CD4-positive, CD25-positive, alpha-beta regulatory T cell (primary cell): Measurements from ENCODE around the gene RPL19. TPM values are rescaled to one million over a fixed set of nuclear protein-coding genes. Genes with fewer than 3 reads are reported as not detected.

ENCODE experiments used
- ATAC-seq, 2 donors: fragments of 150-1000 bp; cut with Tn5 transposase; one replicate each; pipeline ENCODE4 v1.10.0; 2021; ENCODE audit warnings: low read depth in 2 of 2, moderate number of reproducible peaks in 2 of 2, moderate library complexity in 1 of 2
- DNase-seq, 3 donors: peaks; one replicate each; pipeline versions ENCODE4 v3.0.0 to v3.0.0-alpha.2; 2012 to 2022; ENCODE audit warnings: mixed read lengths in 1 of 3
- H3K27ac ChIP-seq: one replicate; pipeline ENCODE4 v1.7.0; 2013; ENCODE audit warnings: mild to moderate bottlenecking, low read length; ENCODE audit not compliant: insufficient read depth, poor library complexity, severe bottlenecking
- H3K27me3 ChIP-seq: one replicate; pipeline ENCODE4 v1.7.0; 2013; ENCODE audit warnings: low read length; ENCODE audit not compliant: control insufficient read depth, insufficient read depth
- H3K36me3 ChIP-seq: one replicate; pipeline ENCODE4 v1.7.0; 2013; ENCODE audit warnings: mild to moderate bottlenecking, low read length, moderate library complexity; ENCODE audit not compliant: control insufficient read depth, insufficient read depth
- H3K4me1 ChIP-seq: 2 replicates; pipeline ENCODE4 v1.7.0; 2013; ENCODE audit warnings: mild to moderate bottlenecking, low read length; ENCODE audit not compliant: insufficient read depth, control insufficient read depth, poor library complexity, severe bottlenecking
- H3K4me3 ChIP-seq: one replicate; pipeline ENCODE4 v1.7.0; 2013; ENCODE audit warnings: low read depth, mild to moderate bottlenecking, low read length, moderate library complexity
- H3K9me3 ChIP-seq, 2 experiments: 1 replicate in 1 of 2; 2 replicates in 1 of 2; pipeline ENCODE4 v1.7.0; 2013; ENCODE audit warnings: low read length in 2 of 2, mild to moderate bottlenecking in 1 of 2, moderate library complexity in 1 of 2; ENCODE audit not compliant: control insufficient read depth in 2 of 2
- H3K27ac Mint-ChIP-seq, 3 donors: one replicate each; pipeline ENCODE4 v1.8.0; 2020 to 2022; ENCODE audit warnings: mild to moderate bottlenecking in 3 of 3, mixed read lengths in 3 of 3, moderate library complexity in 2 of 3
- H3K27me3 Mint-ChIP-seq: one replicate; pipeline ENCODE4 v1.8.0; 2022; ENCODE audit warnings: mild to moderate bottlenecking, mixed read lengths
- H3K36me3 Mint-ChIP-seq: one replicate; pipeline ENCODE4 v1.8.0; 2020; ENCODE audit warnings: mixed read lengths
- H3K4me1 Mint-ChIP-seq, 4 donors: one replicate each; pipeline ENCODE4 v1.8.0; 2020 to 2022; ENCODE audit warnings: mixed read lengths in 4 of 4, mild to moderate bottlenecking in 1 of 4
- H3K4me3 Mint-ChIP-seq, 4 donors: one replicate each; pipeline ENCODE4 v1.8.0; 2020 to 2022; ENCODE audit warnings: mild to moderate bottlenecking in 4 of 4, mixed read lengths in 4 of 4, moderate library complexity in 3 of 4
- H3K9me3 Mint-ChIP-seq, 7 donors: one replicate each; pipeline ENCODE4 v1.8.0; 2020 to 2022; ENCODE audit warnings: mixed read lengths in 7 of 7, mild to moderate bottlenecking in 3 of 7, moderate library complexity in 2 of 7
- polyA plus RNA-seq, 4 donors: library from polyadenylated mRNA; unstranded; fragments of 300-500 nt; fragmentation: Illumina TruSeq; gene quantifications; one replicate each; pipeline ENCODE4 v1.2.3, GENCODE V29; 2021
- total RNA-seq: library from RNA; stranded (reverse); gene quantifications from one replicate; pipeline ENCODE4 v1.2.3, GENCODE V29; 2022

Gene RPL19
- total and polyA plus RNA-seq, 5 donors from 2014 or later: 2,055 to 3,537 (median 2,503) TPM

- no peaks in the 10 kb centered on the region for H3K4me1 ChIP-seq
- no peaks in the 10 kb centered on the region for H3K27me3 ChIP-seq
- H3K9me3 Mint-ChIP-seq: no peaks in the 10 kb centered on the region
- no peak overlapping the region for H3K27ac ChIP-seq
- peak overlapping the region in 1 of 4 donors; percentile 54 for H3K4me3 Mint-ChIP-seq
- H3K4me1 Mint-ChIP-seq: peaks cover 0 to 4% (median 0%) of the 10 kb centered on the region in 4 donors
- no peak overlapping the region for H3K4me3 ChIP-seq
- H3K27ac Mint-ChIP-seq: no peak overlapping the region
- no peaks in the 10 kb centered on the region for H3K9me3 ChIP-seq
- peaks cover 26% of the 10 kb centered on the region for H3K36me3 Mint-ChIP-seq
- ATAC-seq: no peak
- no peaks in the 10 kb centered on the region for H3K27me3 Mint-ChIP-seq
- DNase-seq: no peak
- peaks cover 44% of the 10 kb centered on the region for H3K36me3 ChIP-seq
Measured at GRCh38 chr17:39183720-39184119, 16.4 kb upstream of the RPL19 start.

DNA sequence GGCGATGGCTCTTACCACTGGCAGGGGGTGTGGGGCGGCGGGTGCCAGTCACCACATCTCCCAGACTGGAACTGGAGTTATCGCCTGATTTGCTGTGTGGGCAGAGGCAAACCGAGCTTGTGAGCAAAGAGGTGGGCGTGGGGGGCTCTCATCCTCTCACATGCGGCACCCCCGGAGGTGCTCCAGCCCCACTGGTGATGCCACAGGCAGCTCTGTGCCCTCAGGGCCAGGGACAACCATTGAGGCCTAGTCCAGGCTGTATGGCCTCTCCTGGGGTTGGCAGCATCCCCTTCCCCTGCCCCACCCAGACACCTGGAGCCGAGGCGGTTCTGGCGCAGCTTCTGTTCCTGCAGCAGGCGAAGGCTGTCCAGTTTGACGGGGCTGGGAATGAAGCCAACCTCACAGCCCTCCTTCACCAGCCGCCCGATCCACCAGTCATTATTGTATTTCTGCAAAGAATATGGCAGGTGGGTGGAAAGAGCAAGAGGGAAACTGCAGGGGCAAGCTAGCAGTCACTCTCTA lies 13.5 kb upstream of the RPL19 start:
- Mint-ChIP-seq H3K4me3 (no peak overlapping the region), H3K36me3 (peaks cover 26% of the 10 kb centered on the region), H3K27ac (no peak overlapping the region), H3K9me3 (no peaks in the 10 kb centered on the region), H3K27me3 (no peaks in the 10 kb centered on the region), H3K4me1 (peaks cover 0 to 4% (median 0%) of the 10 kb centered on the region in 4 donors)
- Histone ChIP-seq H3K4me3 (no peak overlapping the region), H3K36me3 (peaks cover 49% of the 10 kb centered on the region), H3K9me3 (no peaks in the 10 kb centered on the region), H3K4me1 (no peaks in the 10 kb centered on the region), H3K27ac (no peak overlapping the region), H3K27me3 (no peaks in the 10 kb centered on the region)
- ATAC-seq (no peak), DNase-seq (no peak)

DNA sequence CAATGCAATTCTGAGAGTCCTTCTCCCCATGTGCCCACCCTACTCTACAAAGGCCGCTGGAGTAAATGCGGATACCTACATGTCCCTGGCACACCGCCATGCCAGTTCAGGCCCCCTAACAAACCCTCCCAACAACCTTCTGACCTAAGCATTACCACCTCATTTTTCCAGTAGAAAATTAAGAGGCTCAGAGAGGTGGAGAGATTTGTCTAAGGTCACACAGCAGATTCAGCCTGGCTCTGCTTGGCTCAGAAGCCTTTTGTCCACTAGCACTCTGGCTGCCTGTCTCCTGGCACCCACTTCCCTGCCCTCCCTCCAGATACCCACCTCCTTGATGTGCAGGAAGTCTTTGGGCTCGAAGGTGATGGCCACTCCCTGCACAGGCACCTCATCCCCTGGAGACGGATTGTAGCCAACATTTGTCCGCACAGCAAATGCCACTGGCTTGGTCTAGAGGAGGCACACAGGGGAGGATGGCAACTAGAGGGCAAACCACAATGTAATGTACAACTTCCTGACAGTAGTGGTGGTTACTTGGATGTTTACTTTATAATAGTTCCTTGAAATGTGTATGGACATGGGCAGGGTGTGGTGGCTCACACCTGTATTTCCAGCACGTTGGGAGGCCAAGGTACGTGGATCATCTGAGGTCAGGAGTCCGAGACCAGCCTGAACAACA lies 12.8 kb upstream of the RPL19 start:
- DNase-seq: no peak
- H3K4me1 Mint-ChIP-seq: peaks cover 0 to 4% (median 0%) of the 10 kb centered on the region in 4 donors
- H3K9me3 Mint-ChIP-seq: no peaks in the 10 kb centered on the region
- no peak overlapping the region for H3K27ac ChIP-seq
- ATAC-seq: no peak
- no peaks in the 10 kb centered on the region for H3K9me3 ChIP-seq
- no peak overlapping the region for H3K4me3 Mint-ChIP-seq
- H3K36me3 ChIP-seq: peaks cover 56% of the 10 kb centered on the region
- H3K36me3 Mint-ChIP-seq: peaks cover 31% of the 10 kb centered on the region
- no peak overlapping the region for H3K4me3 ChIP-seq
- no peaks in the 10 kb centered on the region for H3K4me1 ChIP-seq
- H3K27me3 Mint-ChIP-seq: no peaks in the 10 kb centered on the region
- no peak overlapping the region for H3K27ac Mint-ChIP-seq
- H3K27me3 ChIP-seq: no peaks in the 10 kb centered on the region

GRCh38 chr17:39191750-39192510 lies 8.2 kb upstream of the RPL19 start:
- H3K36me3 ChIP-seq: peaks cover 31% of the 10 kb centered on the region
- Mint-ChIP-seq H3K9me3 (no peaks in the 10 kb centered on the region), H3K4me1 (peaks cover 0 to 26% (median 17%) of the 10 kb centered on the region in 4 donors), H3K36me3 (peaks cover 25% of the 10 kb centered on the region), H3K27ac (peak overlapping the region; percentile 42 to 81 (median 58)), H3K27me3 (no peaks in the 10 kb centered on the region), H3K4me3 (peak overlapping the region in 2 of 4 donors; percentile 7 to 75)
- DNase-seq (no peak), ATAC-seq (no peak)
- no peaks in the 10 kb centered on the region for H3K9me3 ChIP-seq
- no peak overlapping the region for H3K4me3 ChIP-seq
- H3K27ac ChIP-seq: no peak overlapping the region
- no peaks in the 10 kb centered on the region for H3K27me3 ChIP-seq
- peaks cover 13% of the 10 kb centered on the region for H3K4me1 ChIP-seq

DNA sequence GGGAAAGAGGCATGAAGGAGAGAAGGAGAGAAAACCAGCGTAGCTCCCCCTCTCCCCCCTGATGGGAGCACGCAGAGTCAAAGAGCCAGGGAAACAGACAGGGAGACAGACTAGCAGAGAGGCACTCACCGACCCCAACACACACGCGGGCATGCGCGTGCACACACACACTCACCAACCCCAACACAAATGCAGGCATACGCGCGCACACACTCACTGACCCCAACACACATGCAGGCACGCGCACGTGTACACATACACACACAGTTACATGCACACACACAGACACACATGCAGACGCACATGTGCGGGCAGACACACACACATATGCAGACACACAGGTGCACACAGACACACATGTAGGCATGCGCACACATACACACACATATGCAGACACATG lies 7.2 kb upstream of the RPL19 start:
- peak overlapping the region in 2 of 3 donors; percentile 6 to 69 for H3K27ac Mint-ChIP-seq

GRCh38 chr17:39193346-39193745 lies 6.7 kb upstream of the RPL19 start:
- H3K27ac ChIP-seq: no peak overlapping the region
- ATAC-seq (no peak), DNase-seq (no peak)
- H3K36me3 Mint-ChIP-seq: peaks cover 19% of the 10 kb centered on the region
- peaks cover 0 to 31% (median 20%) of the 10 kb centered on the region in 4 donors for H3K4me1 Mint-ChIP-seq
- H3K9me3 Mint-ChIP-seq: no peaks in the 10 kb centered on the region
- no peaks in the 10 kb centered on the region for H3K27me3 ChIP-seq
- H3K27ac Mint-ChIP-seq: peak overlapping the region in 1 of 3 donors; percentile 6
- no peaks in the 10 kb centered on the region for H3K9me3 ChIP-seq
- H3K27me3 Mint-ChIP-seq: no peaks in the 10 kb centered on the region
- H3K4me1 ChIP-seq: peaks cover 22% of the 10 kb centered on the region
- peak overlapping the region in 2 of 4 donors; percentile 1 to 75 for H3K4me3 Mint-ChIP-seq
- no peak overlapping the region for H3K4me3 ChIP-seq
- peaks cover 24% of the 10 kb centered on the region for H3K36me3 ChIP-seq

More for the DNA sequence above, 7.2 kb upstream of the RPL19 start:
- H3K9me3 ChIP-seq: no peaks in the 10 kb centered on the region
- no peaks in the 10 kb centered on the region for H3K9me3 Mint-ChIP-seq
- peaks cover 25% of the 10 kb centered on the region for H3K36me3 ChIP-seq
- H3K36me3 Mint-ChIP-seq: peaks cover 19% of the 10 kb centered on the region
- no peak overlapping the region for H3K27ac ChIP-seq
- no peaks in the 10 kb centered on the region for H3K27me3 Mint-ChIP-seq
- peaks cover 18% of the 10 kb centered on the region for H3K4me1 ChIP-seq
- H3K4me3 ChIP-seq: no peak overlapping the region
- DNase-seq (no peak), ATAC-seq (no peak)
- peak overlapping the region in 2 of 4 donors; percentile 1 to 75 for H3K4me3 Mint-ChIP-seq
- H3K4me1 Mint-ChIP-seq: peaks cover 0 to 26% (median 18%) of the 10 kb centered on the region in 4 donors
- no peaks in the 10 kb centered on the region for H3K27me3 ChIP-seq

GRCh38 chr17:39194089-39194984 lies 5.7 kb upstream of the RPL19 start:
- H3K27ac ChIP-seq: no peak overlapping the region
- H3K4me1 ChIP-seq: peaks cover 32% of the 10 kb centered on the region
- Mint-ChIP-seq H3K4me3 (peak overlapping the region; percentile 31 to 81 (median 58)), H3K27me3 (no peaks in the 10 kb centered on the region), H3K36me3 (peaks cover 19% of the 10 kb centered on the region), H3K9me3 (no peaks in the 10 kb centered on the region), H3K27ac (peak overlapping the region in 2 of 3 donors; percentile 72 to 86), H3K4me1 (peaks cover 0 to 39% (median 25%) of the 10 kb centered on the region in 4 donors)
- DNase-seq: no peak
- H3K36me3 ChIP-seq: peaks cover 19% of the 10 kb centered on the region
- H3K9me3 ChIP-seq: no peaks in the 10 kb centered on the region
- no peak overlapping the region for H3K4me3 ChIP-seq
- no peak for ATAC-seq
- H3K27me3 ChIP-seq: no peaks in the 10 kb centered on the region
